ENCODE results near the gene CENPU.
"Not testable (repeated sequence)": the region's sequence is repeated elsewhere in the genome, so short reads cannot be mapped to it uniquely, and the experiment has no call there.

Gene CENPU

DNA sequence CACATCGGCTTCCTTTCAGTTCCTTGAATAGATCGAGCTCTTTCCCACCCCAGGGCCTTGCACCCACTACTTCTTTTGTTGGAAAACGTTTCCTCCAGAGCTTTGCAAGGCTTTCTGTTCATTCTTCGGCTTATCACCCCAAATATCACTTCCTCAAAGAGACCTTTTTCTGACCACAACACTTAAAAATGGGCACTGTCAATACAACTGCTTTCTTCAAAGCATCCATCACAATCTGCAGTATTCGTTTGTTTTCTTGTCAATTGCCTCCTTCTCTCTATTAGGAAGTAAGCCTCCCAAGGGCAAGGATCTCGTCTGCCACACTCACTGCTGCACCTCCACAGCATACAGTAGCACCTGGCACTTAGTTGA is 17.7 kb upstream of the CENPU start:
- DNase-seq, result no peak

GRCh38 chr4:184750926-184751584 is 17.2 kb upstream of the CENPU start:
- DNase-seq, result no peak

GRCh38 chr4:184748251-184748652 is 14.4 kb upstream of the CENPU start:
- DNase-seq, result no peak

- DNase-seq, result no peak
Measured at GRCh38 chr4:184747034-184747830, 13.3 kb upstream of the CENPU start.

DNA sequence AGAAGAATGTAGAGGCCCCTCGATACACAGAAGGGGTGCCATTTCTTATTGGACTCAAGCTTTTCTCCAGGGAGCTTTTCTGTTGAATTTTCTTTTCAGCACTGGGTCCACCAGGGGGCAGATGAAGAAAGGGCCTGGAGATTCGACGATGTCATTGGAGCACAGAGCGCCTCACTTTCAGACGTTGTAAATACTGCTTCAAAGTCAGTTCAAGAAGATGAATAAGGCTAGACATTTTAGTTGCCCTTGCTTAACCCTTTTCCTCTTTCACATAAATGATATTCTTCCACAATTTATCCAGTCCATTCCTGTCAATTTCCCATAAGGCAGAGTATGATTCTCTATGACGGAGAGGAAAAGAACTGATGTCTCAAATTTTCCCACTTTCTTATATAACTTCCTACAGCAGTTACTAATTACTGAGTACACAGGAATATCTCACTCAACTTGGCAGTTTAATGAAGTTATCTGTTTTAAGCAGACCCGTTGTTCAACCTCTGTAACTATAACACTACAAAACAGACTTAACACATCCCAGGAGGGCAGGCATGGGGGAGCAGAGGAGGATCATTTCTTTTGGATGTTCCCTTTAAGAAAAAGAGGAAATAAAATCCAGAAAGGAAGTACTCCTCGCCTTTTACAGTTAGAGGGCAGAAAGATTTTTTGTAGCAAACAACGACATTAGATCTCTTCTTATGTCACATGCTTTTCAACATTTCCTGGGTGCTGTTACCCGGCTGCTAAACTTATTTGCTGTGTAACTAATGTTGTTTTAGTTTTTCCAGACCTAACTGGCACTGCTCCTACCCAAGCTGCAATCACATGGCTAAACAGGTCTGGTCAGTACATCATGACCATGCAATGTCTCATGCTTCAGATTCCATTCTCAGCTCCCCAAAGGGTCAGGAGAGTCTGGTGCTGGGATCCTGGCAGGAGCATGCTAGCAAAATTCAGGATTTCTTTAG is 12.2 kb upstream of the CENPU start:
- peak; percentile 20 for DNase-seq

GRCh38 chr4:184744236-184744635 is 10.3 kb upstream of the CENPU start:
- no peak for DNase-seq

DNA sequence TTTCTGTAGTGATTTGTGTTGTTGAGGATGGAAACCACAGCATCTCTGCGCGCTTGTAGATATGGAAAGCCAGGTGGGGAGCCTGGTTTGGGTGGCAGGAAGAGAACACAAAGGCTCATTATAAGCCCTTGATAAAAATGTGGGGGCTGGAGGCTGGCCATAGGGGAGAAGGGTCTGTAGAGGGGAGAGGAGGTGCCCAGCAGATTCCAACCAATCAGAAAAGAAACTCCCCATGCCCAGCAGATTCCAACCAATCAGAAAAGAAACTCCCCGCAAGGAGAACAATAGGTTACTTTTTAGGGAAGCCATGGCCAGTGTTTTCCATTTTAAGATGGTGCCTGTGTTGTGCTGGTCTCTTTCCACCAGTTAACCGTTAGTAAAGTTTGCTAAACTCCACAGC is 9.8 kb upstream of the CENPU start:
- DNase-seq, result no peak

GRCh38 chr4:184741651-184742050 is 7.8 kb upstream of the CENPU start:
- DNase-seq, result not testable (repeated sequence)

GRCh38 chr4:184740980-184741391 is 7.1 kb upstream of the CENPU start:
- no peak for DNase-seq

DNA sequence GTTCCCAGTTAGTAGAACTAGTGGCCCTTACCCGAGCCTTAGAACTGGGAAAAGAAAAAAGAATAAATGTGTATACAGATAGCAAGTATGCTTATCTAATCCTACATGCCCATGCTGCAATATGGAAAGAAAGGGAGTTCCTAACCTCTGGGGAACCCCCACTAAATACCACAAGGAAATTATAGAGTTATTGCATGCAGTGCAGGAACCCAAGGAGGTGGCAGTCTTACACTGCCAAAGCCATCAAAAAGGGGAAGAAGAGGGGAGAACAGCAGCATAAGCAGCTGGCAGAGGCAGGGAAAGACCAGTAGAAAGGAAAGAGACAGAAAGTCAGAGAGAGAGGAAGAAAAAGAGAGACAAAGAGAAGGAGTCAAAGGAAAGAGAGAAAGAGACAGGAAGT is 5.7 kb upstream of the CENPU start:
- not testable (repeated sequence) for DNase-seq

DNA sequence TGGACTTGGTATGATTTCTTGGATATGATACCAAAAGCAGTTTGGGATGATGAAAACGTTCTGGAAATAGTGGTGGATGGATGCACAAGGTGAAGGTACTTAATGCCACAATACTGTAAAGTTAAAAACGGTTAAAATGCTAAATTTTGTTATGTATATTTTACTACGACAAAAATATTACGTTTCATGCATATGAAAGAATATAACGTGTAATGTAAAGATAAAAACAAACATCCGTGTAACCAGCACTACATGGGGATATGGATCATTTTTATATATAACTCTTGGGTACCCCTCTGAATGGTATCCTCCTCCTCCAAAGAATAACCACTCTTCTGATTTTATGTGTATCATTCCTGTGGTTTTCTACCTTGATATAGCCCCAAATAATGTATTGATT is 862 bp upstream of the CENPU start:
- no peak for DNase-seq

- peak; percentile 60 for DNase-seq
Measured at GRCh38 chr4:184732126-184732525, 1.8 kb downstream of the CENPU start.

DNA sequence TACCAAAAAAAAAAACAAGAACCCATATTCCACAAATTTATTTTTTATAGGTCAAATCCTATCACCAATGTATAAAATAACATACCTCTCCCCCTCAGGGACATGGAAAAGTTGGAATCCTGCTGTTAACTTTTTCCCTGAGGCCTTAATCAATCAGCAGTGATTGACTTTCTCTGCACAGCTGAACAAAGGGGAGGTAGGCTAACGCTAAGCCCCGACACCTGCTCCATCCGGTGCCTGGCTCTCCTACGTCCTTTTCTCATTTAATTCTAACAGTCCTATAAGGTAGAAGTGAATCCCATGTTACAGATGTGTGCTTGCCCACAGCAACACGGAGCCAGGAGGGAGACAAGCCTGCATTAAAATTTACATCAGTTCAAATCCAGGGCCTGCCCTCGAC is 2.8 kb downstream of the CENPU start:
- no peak for DNase-seq

DNA sequence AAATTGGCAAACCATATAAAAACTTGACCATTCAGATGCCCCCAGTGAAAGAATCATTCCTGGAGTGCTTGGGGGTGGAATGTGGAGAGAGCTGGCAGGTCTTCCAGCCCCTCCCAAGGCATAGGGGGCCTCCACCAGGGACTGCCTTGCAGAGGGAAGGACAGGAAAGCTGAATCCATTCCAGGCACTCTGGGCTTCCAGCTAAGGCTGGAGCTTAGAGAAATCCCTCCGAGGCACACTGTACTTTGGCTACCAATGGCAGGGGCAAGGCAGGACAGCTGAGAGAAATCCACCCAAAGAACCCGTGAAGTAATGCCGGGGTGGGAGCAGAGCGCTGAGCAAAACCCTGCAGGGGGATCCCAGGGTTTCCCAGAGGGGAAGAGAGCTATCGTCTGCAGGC is 4.0 kb downstream of the CENPU start:
- DNase-seq, result no peak

- no peak for DNase-seq
Measured at GRCh38 chr4:184728858-184729257, 5.0 kb downstream of the CENPU start.

DNA sequence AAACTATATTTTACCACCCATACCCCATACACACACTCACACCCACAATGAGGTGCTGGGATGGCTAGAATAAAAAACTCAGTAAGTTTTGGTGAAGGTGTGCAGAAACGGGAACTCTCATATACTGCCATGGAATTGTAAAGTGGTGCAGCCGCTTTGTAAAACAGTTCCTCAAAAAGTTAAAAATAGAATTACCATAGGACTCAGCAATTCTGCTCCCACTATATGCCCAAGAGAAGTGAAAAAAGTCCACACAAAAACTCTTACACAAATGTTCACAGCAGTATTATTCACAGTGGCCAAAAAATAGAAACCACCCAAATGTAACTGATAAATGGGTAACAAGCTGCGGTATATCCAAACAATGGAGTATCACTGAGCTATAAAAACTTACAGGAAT is 6.5 kb downstream of the CENPU start:
- no peak for DNase-seq

DNA sequence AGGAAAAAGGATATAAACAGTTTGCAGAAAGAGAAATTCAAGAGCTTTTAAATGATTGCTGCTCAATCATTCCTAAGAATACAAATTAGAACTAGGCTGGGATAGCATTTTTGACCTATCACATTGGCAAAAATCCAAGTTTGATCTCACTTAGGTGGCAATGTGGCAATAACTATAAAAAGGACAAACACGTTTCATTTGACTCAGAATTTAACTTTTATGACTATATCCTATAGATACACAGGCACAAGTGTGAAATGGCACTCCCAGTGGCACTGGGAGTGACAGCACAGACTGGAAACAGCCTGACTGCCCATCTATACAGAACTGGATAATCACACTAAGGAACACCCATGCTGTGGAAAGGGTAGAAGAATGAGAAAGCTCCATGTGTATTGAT is 11.1 kb downstream of the CENPU start:
- DNase-seq, result no peak

- no peak for DNase-seq
Measured at GRCh38 chr4:184721254-184721653, 12.6 kb downstream of the CENPU start.

GRCh38 chr4:184719407-184719806 is 14.5 kb downstream of the CENPU start:
- no peak for DNase-seq

- DNase-seq, result no peak
Measured at GRCh38 chr4:184715526-184715925, 18.4 kb downstream of the CENPU start.

GRCh38 chr4:184713887-184714286 is 20.0 kb downstream of the CENPU start:
- no peak for DNase-seq

DNA sequence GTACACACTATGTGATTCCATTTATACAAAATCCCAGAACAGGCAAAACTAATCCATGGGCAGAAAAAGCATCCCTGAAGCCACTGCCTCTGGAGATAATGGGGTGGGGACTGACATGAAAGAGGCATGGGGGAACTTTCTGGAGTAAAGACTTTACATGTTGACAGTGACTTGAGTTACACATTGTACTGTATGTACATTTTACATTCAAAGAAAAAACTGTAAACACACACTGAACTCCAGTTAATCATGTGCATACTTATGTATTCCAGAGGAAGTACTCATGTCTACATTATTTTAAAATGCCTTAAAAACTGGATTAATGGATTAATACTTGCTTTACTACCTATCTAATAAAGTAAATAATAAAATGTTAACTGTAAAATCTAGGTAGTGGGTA is 21.6 kb downstream of the CENPU start:
- no peak for DNase-seq

- DNase-seq, result no peak
Measured at GRCh38 chr4:184706453-184706852, 27.4 kb downstream of the CENPU start.

- no peak for DNase-seq
Measured at GRCh38 chr4:184705692-184706091, 28.2 kb downstream of the CENPU start.

Data from DMS79 treated with DMSO at 0.1 percent for 48 hours (cell line).